ENCODE results near the gene THSD7A. TPM values are rescaled to one million over a fixed set of nuclear protein-coding genes. Genes with fewer than 3 reads are reported as not detected.
A peak's percentile ranks its signal among the peaks of the same experiment; 100 is the strongest.

THSD7A gene
- total and polyA plus RNA-seq, 2 donors from 2014 or later, result 5.1 to 24.3 TPM

DNA sequence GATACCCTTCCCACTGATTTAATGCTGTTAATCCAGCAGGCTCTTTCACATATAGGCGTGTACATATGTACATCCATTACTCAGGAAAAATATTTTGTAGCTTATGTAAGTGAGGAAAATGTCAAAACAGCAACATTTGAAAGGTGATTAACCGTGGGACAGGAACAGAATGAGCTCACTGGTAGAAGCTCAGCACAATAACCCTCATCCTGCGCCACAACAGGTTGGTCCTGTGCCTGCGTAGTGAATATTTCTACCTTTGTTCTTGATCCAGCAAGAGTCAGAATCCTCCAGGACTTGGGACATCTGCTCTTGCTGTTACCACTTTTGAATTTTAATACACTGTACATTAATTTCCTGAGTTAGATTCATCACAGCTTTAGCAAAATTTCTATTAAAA is 359.4 kb downstream of the THSD7A start:
- Histone ChIP-seq H3K36me3 (ENCODE audit: control insufficient read depth in 2 of 3, insufficient read depth in 3 of 3, low read length in 3 of 3) (peaks cover 0 to 5% (median 0%) of the 10 kb centered on the region in 3 donors), H3K4me1 (ENCODE audit: control insufficient read depth in 2 of 3, insufficient read depth in 2 of 3, low read depth in 1 of 3, low read length in 3 of 3) (no peaks in the 10 kb centered on the region), H3K4me3 (ENCODE audit: low read length in 3 of 3) (no peak overlapping the region), H3K27ac (ENCODE audit: low read depth in 2 of 2, low read length in 2 of 2) (no peak overlapping the region), H3K9me3 (ENCODE audit: control insufficient read depth in 2 of 3, insufficient read depth in 1 of 3, low read length in 3 of 3) (no peaks in the 10 kb centered on the region), H3K9ac (ENCODE audit: low read length in 3 of 3) (no peak overlapping the region), H3K27me3 (ENCODE audit: control insufficient read depth, insufficient read depth, low read length) (no peaks in the 10 kb centered on the region)
- no peak for DNase-seq
- TF ChIP-seq, protein P1, sequence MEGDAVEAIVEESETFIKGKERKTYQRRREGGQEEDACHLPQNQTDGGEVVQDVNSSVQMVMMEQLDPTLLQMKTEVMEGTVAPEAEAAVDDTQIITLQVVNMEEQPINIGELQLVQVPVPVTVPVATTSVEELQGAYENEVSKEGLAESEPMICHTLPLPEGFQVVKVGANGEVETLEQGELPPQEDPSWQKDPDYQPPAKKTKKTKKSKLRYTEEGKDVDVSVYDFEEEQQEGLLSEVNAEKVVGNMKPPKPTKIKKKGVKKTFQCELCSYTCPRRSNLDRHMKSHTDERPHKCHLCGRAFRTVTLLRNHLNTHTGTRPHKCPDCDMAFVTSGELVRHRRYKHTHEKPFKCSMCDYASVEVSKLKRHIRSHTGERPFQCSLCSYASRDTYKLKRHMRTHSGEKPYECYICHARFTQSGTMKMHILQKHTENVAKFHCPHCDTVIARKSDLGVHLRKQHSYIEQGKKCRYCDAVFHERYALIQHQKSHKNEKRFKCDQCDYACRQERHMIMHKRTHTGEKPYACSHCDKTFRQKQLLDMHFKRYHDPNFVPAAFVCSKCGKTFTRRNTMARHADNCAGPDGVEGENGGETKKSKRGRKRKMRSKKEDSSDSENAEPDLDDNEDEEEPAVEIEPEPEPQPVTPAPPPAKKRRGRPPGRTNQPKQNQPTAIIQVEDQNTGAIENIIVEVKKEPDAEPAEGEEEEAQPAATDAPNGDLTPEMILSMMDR (IDR thresholded peaks at IDR 0.05; ENCODE audit: borderline replicate concordance, extremely low read depth, insufficient read depth), result no peak
- FAIRE-seq, result no peak
- intact Hi-C loops (cut with DNase I), result no loop called here

DNA sequence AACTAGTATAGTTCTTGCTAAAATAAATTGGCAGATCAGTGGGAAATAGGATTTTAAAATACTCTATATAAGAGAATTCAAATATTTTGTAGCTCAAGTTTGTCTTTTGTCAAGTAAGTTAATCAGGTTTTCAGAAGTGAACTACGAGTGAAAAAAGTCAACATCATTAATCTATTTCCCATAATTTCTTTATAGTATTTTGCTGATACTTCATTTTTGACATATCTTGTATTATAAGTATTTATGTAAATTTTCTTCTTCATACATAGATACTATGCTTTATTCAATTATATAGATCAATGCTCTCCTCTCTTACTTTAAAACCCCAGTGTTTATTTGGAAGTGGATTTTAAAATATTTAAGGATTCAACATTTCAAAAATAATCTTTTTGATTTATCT is 360.7 kb downstream of the THSD7A start:
- FAIRE-seq, result peak; percentile 66
- H3K27me3 ChIP-seq (ENCODE audit: control insufficient read depth, insufficient read depth, low read length), result no peaks in the 10 kb centered on the region
- intact Hi-C loops (cut with DNase I), result no loop called here

DNA sequence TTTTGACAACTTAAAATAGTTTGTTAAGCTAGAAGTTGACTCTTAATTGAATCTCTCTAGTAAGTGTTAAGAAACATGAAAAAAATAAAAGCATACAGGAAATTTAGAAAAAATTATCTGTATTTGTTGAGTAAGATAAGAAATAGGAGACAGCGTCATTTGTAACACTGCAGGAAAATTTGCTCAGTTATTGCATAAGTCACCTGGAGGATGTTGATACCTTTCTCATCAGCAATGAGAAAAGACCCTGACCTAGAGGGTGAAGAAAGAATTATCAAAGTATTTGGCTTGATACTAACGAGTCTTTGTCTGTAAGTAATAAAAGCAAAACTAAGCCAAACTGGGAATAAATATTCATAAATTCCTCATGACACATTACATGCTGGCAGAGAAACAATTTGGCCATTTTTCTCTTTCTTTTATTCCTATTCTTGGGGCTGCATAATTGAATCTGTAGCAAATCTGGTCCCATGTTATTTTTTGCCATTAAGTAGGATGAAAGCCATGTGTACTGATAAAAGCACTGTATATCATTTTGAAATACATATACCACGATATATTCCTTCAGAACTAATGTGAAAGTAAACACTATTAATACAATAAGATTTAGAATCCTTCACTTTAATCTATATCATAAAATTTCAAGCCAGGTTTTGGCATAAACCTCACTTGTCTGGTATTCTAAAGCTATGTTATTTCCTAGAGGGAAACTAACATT is 362.8 kb downstream of the THSD7A start:
- no peak overlapping the region for H3K9ac ChIP-seq (ENCODE audit: low read length in 3 of 3)
- FAIRE-seq, result no peak
- TF ChIP-seq, protein P1 (IDR thresholded peaks at IDR 0.05; ENCODE audit: borderline replicate concordance, extremely low read depth, insufficient read depth), result no peak
- H3K9me3 ChIP-seq (ENCODE audit: control insufficient read depth in 2 of 3, insufficient read depth in 1 of 3, low read length in 3 of 3), result no peaks in the 10 kb centered on the region
- H3K36me3 ChIP-seq (ENCODE audit: control insufficient read depth in 2 of 3, insufficient read depth in 3 of 3, low read length in 3 of 3), result peaks cover 0 to 5% (median 0%) of the 10 kb centered on the region in 3 donors
- H3K27me3 ChIP-seq (ENCODE audit: control insufficient read depth, insufficient read depth, low read length), result no peaks in the 10 kb centered on the region
- H3K4me1 ChIP-seq (ENCODE audit: control insufficient read depth in 2 of 3, insufficient read depth in 2 of 3, low read depth in 1 of 3, low read length in 3 of 3), result no peaks in the 10 kb centered on the region
- peak in 2 of 5 donors; percentile 19 to 40 for DNase-seq
- no peak overlapping the region for H3K27ac ChIP-seq (ENCODE audit: low read depth in 2 of 2, low read length in 2 of 2)
- H3K4me3 ChIP-seq (ENCODE audit: low read length in 3 of 3), result no peak overlapping the region
- intact Hi-C loops (cut with DNase I), result no loop called here

More for the DNA sequence above, 360.7 kb downstream of the THSD7A start:
- peaks cover 0 to 5% (median 0%) of the 10 kb centered on the region in 3 donors for H3K36me3 ChIP-seq (ENCODE audit: control insufficient read depth in 2 of 3, insufficient read depth in 3 of 3, low read length in 3 of 3)
- no peak overlapping the region for H3K27ac ChIP-seq (ENCODE audit: low read depth in 2 of 2, low read length in 2 of 2)
- no peaks in the 10 kb centered on the region for H3K9me3 ChIP-seq (ENCODE audit: control insufficient read depth in 2 of 3, insufficient read depth in 1 of 3, low read length in 3 of 3)
- no peak overlapping the region for H3K9ac ChIP-seq (ENCODE audit: low read length in 3 of 3)
- H3K4me1 ChIP-seq (ENCODE audit: control insufficient read depth in 2 of 3, insufficient read depth in 2 of 3, low read depth in 1 of 3, low read length in 3 of 3), result no peaks in the 10 kb centered on the region
- TF ChIP-seq, protein P1 (IDR thresholded peaks at IDR 0.05; ENCODE audit: borderline replicate concordance, extremely low read depth, insufficient read depth), result no peak
- no peak overlapping the region for H3K4me3 ChIP-seq (ENCODE audit: low read length in 3 of 3)
- no peak for DNase-seq
